Activated CD4-positive, alpha-beta T cell treated with anti-CD3 and anti-CD28 coated beads for 1 hour (primary cell): ENCODE measurements around the gene ZC3H8.

Source experiments
- DNase-seq: peaks from one replicate; pipeline ENCODE4 v3.0.0-alpha.2; 2020

ZC3H8 gene

GRCh38 chr2:112189001-112189556 lies 65.8 kb downstream of the ZC3H8 start:
- DNase-seq: no peak

DNA sequence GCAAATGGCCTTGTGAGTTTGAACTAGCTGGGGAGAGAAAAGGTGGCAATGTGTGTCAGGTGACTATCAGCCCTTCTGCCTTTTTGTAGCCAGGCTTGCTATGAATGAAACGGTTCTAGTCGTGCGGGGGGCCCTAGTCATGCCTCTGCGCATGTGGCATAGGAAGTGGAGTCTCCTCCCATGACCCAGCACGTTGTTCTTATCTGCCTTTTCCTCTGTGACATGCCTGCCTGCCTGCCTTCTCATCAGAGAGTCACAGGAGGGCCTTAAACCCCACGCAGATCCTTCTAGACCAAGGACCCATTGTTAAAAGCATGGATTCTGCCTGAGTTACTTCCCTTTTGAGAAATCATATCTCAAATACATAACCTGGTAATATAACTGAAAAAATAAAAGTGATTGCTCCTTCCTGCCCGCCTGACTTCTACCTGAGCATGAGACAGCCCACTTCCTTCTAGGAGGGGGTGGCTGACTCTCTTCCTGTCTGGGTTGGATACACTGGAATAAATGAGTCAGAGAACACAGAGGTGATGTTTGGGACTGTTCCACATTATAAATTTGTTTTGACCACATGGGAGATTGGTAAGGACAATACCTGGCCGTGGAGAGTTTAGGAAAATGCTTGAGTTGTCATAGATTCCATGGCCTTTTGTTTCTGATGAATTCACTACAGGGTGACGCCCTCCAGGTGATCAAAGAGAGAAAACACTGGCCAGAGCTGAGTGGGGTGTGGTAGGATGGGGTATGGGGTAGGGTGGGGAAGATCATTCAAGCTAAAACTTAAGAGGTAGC lies 66.8 kb downstream of the ZC3H8 start:
- peak; percentile 76 for DNase-seq

DNA sequence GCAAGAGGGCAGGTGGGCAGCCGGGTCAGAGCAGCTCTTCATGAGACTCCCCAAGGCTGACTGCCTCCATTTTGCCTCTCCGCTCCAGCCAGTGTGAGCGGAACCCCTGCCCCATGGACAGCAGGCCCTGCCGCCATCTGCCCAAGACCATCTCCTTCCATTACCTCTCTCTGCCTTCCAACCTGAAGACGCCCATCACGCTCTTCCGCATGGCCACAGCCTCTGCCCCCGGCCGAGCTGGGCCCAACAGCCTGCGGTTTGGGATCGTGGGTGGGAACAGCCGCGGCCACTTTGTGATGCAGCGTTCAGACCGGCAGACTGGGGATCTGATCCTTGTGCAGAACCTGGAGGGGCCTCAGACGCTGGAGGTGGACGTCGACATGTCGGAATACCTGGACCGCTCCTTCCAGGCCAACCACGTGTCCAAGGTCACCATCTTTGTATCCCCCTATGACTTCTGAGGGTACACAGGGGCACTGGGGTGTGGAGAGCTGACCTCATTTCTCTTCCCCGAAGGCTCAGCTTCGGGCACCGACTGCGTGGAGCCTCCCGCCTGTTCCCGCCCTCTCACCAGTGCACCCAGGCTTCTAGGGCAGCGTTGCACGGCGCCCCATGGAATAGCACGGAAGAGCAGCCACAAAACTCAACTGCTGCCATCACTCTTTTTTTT lies 67.7 kb downstream of the ZC3H8 start:
- no peak for DNase-seq

- no peak for DNase-seq
These were observed 69.7 kb downstream of the ZC3H8 start for GRCh38 chr2:112185131-112185530.

DNA sequence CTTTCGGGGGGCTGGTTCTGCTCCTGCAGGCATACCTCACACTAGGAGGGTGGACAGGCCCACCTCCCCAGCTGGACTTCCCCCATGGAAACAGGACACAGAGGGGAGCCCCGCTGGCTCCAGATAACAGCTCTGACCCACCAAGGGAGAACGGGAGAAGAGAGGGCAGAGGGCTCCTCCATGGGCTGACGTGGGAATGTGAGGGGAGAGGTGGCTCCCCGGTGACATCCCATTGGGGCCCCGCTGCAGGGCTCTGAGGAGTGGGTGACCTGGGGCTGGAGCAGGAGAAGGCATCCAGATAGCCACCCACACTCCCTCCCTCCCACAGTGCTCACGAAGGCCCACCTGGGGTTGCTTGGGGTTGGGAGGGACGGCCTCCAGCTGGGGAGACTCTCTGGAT lies 70.7 kb downstream of the ZC3H8 start:
- no peak for DNase-seq

DNA sequence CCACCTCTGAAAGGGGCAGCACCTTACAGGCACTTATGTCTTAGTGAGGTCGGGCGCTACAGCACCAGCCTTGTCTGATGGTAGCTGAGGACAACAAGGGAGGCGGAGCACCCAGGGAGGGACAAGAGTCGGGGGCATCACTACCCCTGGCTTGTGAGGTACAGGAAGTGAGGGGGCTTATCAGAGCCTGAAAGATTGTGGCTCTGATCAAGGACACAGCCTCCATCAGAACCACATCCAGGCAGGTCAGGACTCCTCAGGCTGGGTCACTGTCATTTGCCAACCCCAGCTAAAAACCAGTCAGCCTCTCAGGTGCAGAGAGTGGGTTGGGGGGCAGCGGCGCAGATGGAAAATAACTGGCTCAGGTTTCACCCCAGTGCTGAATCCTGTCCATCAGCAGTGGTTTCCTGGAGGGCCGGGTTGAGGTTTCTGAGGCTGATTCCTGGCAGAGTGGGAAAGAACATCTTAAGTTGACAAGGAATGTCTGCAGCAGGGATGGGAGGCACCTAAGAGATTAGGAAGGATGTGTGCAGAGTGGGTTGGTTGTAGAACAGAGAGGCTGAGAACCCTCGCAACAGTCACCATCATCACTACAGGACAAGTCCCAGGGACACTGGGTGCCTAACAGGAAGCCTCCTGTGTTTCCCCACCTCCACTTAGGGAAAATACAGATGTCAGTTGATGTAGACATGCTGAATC lies 71.4 kb downstream of the ZC3H8 start:
- DNase-seq: no peak

DNA sequence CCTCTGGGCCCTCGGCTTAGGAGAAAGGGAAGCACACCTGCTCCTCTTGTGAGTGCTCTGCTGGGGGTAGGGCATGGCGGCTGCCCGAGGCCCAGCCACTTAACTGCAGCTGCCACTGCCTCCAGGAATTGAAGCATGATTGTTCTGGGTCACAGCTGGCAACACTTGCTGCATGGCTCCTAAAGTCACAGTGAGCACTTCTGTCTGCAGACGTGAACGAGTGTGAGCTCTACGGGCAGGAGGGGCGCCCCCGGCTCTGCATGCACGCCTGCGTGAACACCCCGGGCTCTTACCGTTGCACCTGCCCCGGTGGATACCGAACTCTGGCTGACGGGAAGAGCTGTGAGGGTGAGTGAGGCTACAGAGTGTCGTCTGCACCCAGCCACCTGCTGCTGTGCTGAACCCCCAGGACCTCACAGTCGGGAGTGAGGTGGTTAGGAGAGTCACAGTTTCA lies 72.2 kb downstream of the ZC3H8 start:
- DNase-seq: peak; percentile 61

DNA sequence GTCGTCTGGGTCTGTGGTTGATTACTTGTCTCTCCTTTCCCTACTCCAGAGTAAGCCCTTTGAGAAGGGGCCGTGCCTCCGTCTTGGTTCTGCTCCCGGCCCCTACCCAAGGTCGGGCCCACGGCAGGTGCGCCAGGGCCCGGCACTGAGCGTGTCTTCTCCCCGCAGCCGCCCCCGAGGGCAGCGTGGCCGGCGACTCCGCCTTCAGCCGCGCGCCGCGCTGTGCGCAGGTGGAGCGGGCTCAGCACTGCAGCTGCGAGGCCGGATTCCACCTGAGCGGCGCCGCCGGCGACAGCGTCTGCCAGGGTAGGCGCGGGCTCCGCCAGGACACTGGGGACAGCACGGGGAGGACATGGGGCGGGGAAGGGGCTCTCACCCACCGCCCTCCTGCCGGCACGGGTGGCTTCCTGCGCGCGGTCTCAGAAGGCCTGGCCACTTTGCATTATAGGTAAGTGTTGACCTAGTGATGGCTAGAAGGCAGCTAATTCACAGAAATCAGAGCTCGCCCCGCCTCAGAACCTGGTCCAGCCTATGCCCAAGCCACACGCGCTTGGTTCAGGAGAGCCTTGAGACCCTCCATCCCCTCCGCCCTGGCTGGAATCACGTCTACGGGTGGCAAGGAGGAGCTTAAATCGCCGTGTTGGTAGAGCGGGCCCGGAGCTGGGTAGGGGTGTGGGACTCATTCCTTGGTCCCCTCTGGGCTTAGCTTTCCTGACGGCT lies 73.1 kb downstream of the ZC3H8 start:
- DNase-seq: peak; percentile 66

GRCh38 chr2:112175958-112176573 lies 78.8 kb downstream of the ZC3H8 start:
- no peak for DNase-seq

GRCh38 chr2:112175333-112175732 lies 79.5 kb downstream of the ZC3H8 start:
- DNase-seq: no peak

GRCh38 chr2:112174383-112174782 lies 80.5 kb downstream of the ZC3H8 start:
- no peak for DNase-seq

DNA sequence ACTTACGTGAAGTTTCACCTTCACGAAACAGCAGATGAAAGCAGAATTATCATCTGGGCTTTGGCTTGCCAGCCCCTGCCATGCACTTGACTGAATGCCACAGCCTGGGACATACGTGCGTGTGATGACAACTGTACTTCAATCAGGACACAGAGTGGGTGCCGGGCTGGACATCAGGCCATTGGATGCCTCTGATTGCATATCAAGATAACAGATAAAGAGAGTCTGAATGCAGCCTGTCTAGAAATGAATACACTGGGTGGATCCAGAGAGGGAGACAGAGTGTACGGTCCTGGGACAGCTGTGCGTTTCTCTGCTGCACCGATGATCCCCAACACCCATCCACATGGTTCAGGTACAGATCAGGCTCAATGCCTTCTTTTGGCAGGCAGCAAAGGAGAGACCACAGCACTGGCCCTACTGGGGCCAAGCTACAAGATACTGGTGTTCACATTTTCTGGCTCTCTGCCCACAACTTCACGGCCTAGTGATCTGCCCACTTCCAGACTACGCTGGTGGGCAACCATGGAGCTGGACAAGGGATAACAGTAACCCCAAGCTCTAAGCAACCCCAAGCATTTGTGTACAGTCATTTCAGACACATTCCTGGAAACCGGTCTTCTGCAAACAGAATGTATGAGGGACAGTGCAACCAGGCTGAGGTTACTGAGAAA lies 81.1 kb downstream of the ZC3H8 start:
- DNase-seq: no peak

GRCh38 chr2:112170495-112170894 lies 84.3 kb downstream of the ZC3H8 start:
- no peak for DNase-seq

DNA sequence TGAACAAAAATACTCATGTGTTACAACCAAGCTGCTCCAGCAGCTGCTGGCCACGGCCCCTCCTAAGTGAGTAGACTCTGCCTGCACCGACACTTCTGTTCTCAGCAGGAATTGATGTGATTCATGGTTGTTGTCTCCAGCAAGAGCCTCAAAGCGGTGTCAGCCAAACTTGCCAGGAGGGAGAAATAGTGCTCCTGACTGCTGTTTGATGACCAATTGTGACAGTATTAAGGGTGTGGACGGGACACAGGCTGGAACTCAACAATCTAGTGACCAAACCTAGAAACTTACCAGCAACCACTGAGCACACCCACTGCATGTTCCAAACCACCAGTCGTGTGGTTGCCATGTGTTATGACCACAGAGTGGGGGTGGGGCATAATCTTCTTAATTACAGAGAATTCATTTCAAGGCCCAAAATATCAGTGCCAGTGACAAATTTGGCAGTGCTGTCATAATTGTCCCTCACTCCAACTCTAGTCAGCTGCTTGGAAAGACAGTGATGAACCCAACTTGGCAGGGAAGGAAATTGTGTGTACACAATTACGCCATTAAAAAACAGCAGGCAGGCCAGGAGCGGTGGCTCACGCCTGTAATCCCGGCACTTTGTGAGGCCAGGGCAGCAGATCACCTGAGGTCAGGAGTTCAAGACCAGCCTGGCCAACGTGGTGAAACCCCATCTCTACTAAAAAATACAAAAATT lies 86.3 kb downstream of the ZC3H8 start:
- DNase-seq: no peak

DNA sequence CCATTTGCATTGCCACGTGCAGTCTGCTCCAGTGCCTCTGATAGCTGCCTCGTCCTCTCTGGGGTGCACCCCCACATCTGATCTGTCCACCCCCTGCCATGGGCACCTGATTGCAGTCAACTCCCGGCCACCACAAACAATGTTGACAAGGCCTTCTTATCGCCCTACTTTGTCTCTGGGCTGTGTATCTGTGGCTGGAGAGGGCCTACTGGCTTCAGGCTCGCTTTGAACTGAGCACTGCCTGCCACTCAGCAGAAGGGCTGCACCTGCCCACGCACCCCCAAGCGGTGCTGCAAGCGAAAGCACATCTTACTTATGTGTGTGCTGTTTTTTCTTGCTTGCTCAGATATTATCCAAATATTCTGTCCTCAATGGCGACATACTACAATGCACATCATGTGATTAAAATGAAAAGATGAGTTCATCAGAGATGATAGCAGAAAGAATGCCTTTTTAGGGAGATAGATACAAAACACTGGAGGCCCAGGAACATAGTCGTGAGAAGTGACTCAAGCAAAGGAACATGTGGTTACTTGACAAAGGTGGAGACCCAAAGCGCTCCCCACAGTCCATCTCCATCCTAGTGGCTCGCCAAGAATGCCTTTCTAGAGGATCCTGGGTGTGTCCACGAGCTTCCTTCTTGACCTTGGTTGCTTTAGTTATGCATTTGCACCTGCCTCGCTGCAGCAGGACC lies 87.9 kb downstream of the ZC3H8 start:
- DNase-seq: no peak

GRCh38 chr2:112165296-112165695 lies 89.5 kb downstream of the ZC3H8 start:
- DNase-seq: no peak

DNA sequence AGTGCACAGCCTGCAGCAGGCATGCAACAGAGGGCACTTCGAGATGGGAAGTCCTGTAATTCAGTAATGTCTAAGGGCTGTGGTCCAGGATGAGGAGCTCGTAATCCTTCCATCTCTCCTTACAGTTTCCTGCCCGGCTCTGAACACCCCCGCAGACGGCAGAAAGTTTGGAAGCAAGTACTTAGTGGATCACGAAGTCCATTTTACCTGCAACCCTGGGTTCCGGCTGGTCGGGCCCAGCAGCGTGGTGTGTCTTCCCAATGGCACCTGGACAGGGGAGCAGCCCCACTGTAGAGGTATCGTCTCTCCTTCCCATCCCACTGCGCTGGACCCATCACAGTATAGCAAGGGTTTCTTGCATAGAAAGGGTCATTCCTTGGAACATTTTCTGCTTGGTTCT lies 90.0 kb downstream of the ZC3H8 start:
- DNase-seq: no peak

DNA sequence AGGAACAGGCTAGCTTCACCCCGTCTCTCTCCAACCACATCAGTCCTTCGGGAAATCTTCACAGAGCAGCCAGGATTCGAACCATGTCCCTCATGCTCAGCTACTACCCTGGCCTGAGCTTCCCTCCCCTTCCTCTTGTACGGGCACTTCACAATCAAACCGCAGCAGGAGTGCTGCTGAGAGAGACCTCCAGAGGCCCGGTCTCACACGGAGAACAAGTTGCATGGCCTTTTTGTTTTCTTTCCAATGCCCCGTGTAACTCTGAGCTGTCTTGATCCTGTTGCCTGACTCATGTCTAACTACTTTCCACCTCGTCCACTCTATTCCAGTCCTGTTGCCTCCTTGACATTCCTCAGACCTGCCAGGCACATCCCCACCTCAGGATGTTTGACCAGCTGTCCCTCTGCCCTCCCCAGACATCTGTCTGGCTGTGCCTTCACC lies 91.3 kb downstream of the ZC3H8 start:
- DNase-seq: no peak

- no peak for DNase-seq
These were observed 91.9 kb downstream of the ZC3H8 start for GRCh38 chr2:112162956-112163355.

DNA sequence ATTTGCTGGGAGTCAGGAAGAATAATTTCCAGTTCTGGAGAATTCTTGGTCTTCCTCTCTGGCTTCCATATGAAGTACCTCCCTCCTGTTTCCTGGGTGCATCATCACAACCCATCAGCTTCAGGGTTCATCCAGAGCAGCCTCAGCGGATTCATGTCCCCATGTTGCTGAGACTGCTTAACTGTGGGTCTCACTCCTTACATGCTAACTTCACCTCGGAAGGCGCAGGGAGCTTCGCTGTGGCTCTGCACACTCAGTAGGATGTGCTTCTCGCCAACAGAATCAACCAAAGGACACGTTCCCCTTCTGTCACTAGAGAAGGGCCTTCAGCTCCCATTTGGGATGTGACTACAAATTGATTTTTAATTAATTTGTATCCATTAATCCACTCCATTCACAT lies 92.5 kb downstream of the ZC3H8 start:
- no peak for DNase-seq
